ENCODE results near the gene FKBP4. TPM values are rescaled to one million over a fixed set of nuclear protein-coding genes. Genes with fewer than 3 reads are reported as not detected.

Gene FKBP4
- polyA plus RNA-seq, 3 donors, result 139 to 152 (median 150) TPM

- DNase-seq (ENCODE audit: low read depth in 3 of 3, low spot score in 2 of 3), result no peak
These were observed 17.0 kb downstream of the FKBP4 start for GRCh38 chr12:2811801-2812200.

GRCh38 chr12:2812290-2813213, 17.8 kb downstream of the FKBP4 start, which contains the start of gene ITFG2:
Gene ITFG2 (plus strand): TSS chr12:2812668. CDS start chr12:2812761, 93 bp downstream.
- peak; percentile 98 to 99 (median 99) for DNase-seq (ENCODE audit: low read depth in 3 of 3, low spot score in 2 of 3)

GRCh38 chr12:2813214-2814185, 18.7 kb downstream of the FKBP4 start:
- no peak for DNase-seq (ENCODE audit: low read depth in 3 of 3, low spot score in 2 of 3)

- no peak for DNase-seq (ENCODE audit: low read depth in 3 of 3, low spot score in 2 of 3)
These were observed 25.0 kb downstream of the FKBP4 start for GRCh38 chr12:2819810-2820209.

- no peak for DNase-seq (ENCODE audit: low read depth in 3 of 3, low spot score in 2 of 3)
These were observed 25.7 kb downstream of the FKBP4 start for GRCh38 chr12:2820432-2820831.

GRCh38 chr12:2823483-2823882, 28.7 kb downstream of the FKBP4 start:
- no peak for DNase-seq (ENCODE audit: low read depth in 3 of 3, low spot score in 2 of 3)

- DNase-seq (ENCODE audit: low read depth in 3 of 3, low spot score in 2 of 3), result no peak
These were observed 29.8 kb downstream of the FKBP4 start for GRCh38 chr12:2824541-2824940.

- DNase-seq (ENCODE audit: low read depth in 3 of 3, low spot score in 2 of 3), result no peak
These were observed 30.4 kb downstream of the FKBP4 start for GRCh38 chr12:2825132-2825531.

- no peak for DNase-seq (ENCODE audit: low read depth in 3 of 3, low spot score in 2 of 3)
These were observed 31.3 kb downstream of the FKBP4 start for GRCh38 chr12:2826036-2826435.

- no peak for DNase-seq (ENCODE audit: low read depth in 3 of 3, low spot score in 2 of 3)
These were observed 32.1 kb downstream of the FKBP4 start for GRCh38 chr12:2826721-2827515.

GRCh38 chr12:2829275-2829674, 34.5 kb downstream of the FKBP4 start:
- DNase-seq (ENCODE audit: low read depth in 3 of 3, low spot score in 2 of 3), result no peak

- no peak for DNase-seq (ENCODE audit: low read depth in 3 of 3, low spot score in 2 of 3)
These were observed 37.9 kb downstream of the FKBP4 start for GRCh38 chr12:2832550-2833127.

GRCh38 chr12:2833327-2833726, 38.6 kb downstream of the FKBP4 start:
- no peak for DNase-seq (ENCODE audit: low read depth in 3 of 3, low spot score in 2 of 3)

- DNase-seq (ENCODE audit: low read depth in 3 of 3, low spot score in 2 of 3), result no peak
These were observed 39.0 kb downstream of the FKBP4 start for GRCh38 chr12:2833810-2834209.

- peak in 1 of 3 donors; percentile 74 for DNase-seq (ENCODE audit: low read depth in 3 of 3, low spot score in 2 of 3)
These were observed 40.1 kb downstream of the FKBP4 start, which contains the start of gene NRIP2 for GRCh38 chr12:2834581-2835491. Gene NRIP2 (minus strand): TSS chr12:2835035. CDS start chr12:2834983, 52 bp downstream.

- DNase-seq (ENCODE audit: low read depth in 3 of 3, low spot score in 2 of 3), result no peak
These were observed 41.1 kb downstream of the FKBP4 start for GRCh38 chr12:2835691-2836403.

- no peak for DNase-seq (ENCODE audit: low read depth in 3 of 3, low spot score in 2 of 3)
These were observed 41.8 kb downstream of the FKBP4 start for GRCh38 chr12:2836574-2836973.

GRCh38 chr12:2841056-2841650, 46.4 kb downstream of the FKBP4 start:
- no peak for DNase-seq (ENCODE audit: low read depth in 3 of 3, low spot score in 2 of 3)

All from right renal cortex interstitium (tissue), 3 donors.